HG03135 (cell line): ENCODE results near the gene ACOT7.
"Not testable (repeated sequence)": the region's sequence is repeated elsewhere in the genome, so short reads cannot be mapped to it uniquely, and the experiment has no call there.

Experiments used
- ATAC-seq: cut with Tn5 transposase; IDR thresholded peaks from one replicate; pipeline ENCODE4 v1.9.1; 2021; ENCODE audit warnings: mild to moderate bottlenecking, moderate library complexity; ENCODE audit not compliant: unreplicated experiment

The ACOT7 gene

GRCh38 chr1:6317098-6317760 lies 76.3 kb downstream of the ACOT7 start:
- ATAC-seq, result no peak

GRCh38 chr1:6316240-6317097 lies 77.1 kb downstream of the ACOT7 start:
- ATAC-seq, result no peak

GRCh38 chr1:6314503-6314902 lies 79.1 kb downstream of the ACOT7 start:
- ATAC-seq, result no peak

GRCh38 chr1:6313393-6314200 lies 80.0 kb downstream of the ACOT7 start:
- ATAC-seq, result no peak

GRCh38 chr1:6310116-6310848 lies 83.3 kb downstream of the ACOT7 start:
- no peak for ATAC-seq

- no peak for ATAC-seq
Measured at GRCh38 chr1:6309564-6309963, 84.0 kb downstream of the ACOT7 start.

- no peak for ATAC-seq
Measured at GRCh38 chr1:6308449-6308848, 85.1 kb downstream of the ACOT7 start.

GRCh38 chr1:6307682-6308081 lies 85.9 kb downstream of the ACOT7 start:
- ATAC-seq, result not testable (repeated sequence)

GRCh38 chr1:6307099-6307498 lies 86.5 kb downstream of the ACOT7 start:
- no peak for ATAC-seq

- ATAC-seq, result no peak
Measured at GRCh38 chr1:6303397-6304012, 90.1 kb downstream of the ACOT7 start.

GRCh38 chr1:6302568-6302967 lies 91.0 kb downstream of the ACOT7 start:
- no peak for ATAC-seq

GRCh38 chr1:6301526-6301925 lies 92.0 kb downstream of the ACOT7 start:
- ATAC-seq, result no peak

GRCh38 chr1:6300342-6301048 lies 93.1 kb downstream of the ACOT7 start:
- no peak for ATAC-seq

- ATAC-seq, result no peak
Measured at GRCh38 chr1:6299557-6300165, 93.9 kb downstream of the ACOT7 start.

- ATAC-seq, result no peak
Measured at GRCh38 chr1:6298940-6299465, 94.6 kb downstream of the ACOT7 start.

- ATAC-seq, result no peak
Measured at GRCh38 chr1:6298530-6298929, 95.0 kb downstream of the ACOT7 start.

GRCh38 chr1:6295910-6296309 lies 97.7 kb downstream of the ACOT7 start:
- no peak for ATAC-seq

- ATAC-seq, result no peak
Measured at GRCh38 chr1:6294890-6295556, 98.5 kb downstream of the ACOT7 start.
